Ecto neural progenitor cell (in vitro differentiated cells): ENCODE results near the gene IRF5.
"Not testable (repeated sequence)": the region's sequence is repeated elsewhere in the genome, so short reads cannot be mapped to it uniquely, and the experiment has no call there.

Source experiments
- DNase-seq: peaks from one replicate; pipeline ENCODE4 v3.0.0-alpha.2; 2018; ENCODE audit warnings: low spot score

IRF5 gene

DNA sequence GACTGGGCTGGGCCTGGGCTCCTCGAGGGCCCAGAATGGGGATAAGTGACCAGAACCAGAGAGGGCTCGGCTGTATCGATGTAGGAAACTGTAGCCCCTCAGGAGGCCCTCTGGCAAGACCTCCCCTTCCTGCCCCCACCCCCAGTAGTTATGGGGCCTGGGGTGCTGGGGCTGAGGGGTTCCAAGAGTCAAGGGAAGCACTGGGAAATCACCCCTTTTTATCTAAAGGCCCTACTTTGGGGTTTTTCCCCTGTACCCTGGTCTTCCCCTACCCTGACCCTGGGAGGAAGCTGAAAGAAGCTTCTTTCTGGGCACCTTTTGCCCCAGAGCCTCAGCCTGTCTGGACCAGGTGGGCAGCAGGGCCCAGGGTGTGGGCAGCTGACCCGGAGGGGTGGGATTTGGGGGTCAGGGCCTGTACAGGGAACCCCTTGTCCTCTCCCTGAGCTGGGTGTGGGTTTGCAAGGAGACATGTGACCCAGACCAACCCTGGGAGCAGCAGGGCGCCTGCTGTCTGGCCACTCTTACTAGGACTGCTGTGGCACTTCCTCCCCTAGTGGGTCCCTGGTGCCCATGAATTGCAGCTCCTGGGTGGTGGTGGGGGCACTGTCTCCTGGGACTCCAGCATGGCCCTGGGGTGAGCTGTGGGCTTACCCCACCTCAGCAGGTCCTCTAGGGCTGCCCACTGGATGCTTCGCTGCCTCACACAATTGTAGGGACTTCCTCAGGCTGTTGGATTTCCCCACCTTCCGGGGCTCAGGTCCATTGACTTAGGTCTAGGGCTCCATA is 1.5 kb downstream of the IRF5 start:
- DNase-seq, result no peak

DNA sequence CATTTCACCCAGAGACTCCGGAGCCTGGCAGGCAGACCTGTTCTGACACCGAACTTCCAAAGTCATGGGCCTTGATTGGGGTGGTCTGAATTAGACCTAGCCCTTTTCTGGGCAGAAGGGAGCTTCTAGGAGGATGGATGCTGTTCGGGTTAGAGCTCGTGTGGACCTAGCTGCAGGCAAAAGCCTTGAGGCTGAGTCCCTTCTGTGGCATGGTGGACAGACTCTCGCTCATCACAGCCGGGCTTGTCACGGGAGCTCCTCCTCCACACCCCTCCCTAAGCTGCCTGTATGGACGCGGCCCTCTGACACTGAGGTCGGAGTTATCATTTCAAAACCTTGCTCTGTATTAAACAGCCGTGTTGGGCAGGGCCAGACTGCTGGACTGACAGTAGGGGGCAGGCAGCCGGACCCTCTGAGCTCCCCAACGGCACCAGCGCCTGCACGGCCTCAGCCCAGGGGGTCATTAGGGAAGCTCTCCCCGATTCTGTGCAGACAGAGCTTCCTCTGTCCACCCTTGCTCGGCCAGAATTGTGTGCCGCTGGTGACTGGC is 2.2 kb downstream of the IRF5 start:
- no peak for DNase-seq

DNA sequence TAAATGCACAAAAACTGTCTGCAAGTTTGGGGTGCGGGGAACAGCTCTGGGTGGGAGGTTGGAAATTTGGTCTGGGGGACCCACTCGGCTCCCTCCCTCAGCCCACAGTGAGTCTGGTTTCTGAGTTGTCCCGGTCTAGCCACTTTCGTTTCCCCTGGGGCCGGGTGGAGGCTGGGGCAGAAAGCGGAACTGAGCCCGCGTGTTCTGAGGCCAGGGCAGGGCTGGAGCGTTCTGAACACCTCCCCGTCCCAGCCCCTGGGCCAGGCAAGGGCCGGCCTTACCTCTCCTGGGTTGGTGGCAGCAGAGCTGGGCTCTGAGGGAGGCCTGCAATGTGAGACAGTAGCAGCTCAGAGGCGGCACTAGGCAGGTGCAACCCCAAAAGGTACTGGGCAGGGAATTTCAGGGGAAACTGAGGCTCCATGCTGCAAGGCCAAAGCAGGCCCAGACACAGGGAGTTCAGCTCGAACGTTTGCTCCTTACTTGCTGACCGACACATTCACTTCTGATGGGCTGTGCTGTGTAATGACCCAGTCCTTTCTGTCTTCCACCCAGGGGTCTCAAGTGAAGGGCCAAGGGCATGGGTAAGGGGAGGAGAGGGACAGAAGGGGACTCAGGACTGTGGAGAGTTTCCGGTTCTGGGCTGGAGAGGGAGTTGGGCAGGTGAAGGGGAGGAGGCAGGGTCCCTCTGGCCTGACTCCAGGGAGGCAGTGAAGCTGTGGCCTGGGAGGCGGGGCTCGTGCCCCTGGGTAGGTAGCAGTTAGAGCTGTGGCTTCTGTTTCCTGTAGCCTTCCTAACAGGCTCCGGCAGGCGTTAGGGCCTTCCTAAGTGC is 3.0 kb downstream of the IRF5 start:
- no peak for DNase-seq

DNA sequence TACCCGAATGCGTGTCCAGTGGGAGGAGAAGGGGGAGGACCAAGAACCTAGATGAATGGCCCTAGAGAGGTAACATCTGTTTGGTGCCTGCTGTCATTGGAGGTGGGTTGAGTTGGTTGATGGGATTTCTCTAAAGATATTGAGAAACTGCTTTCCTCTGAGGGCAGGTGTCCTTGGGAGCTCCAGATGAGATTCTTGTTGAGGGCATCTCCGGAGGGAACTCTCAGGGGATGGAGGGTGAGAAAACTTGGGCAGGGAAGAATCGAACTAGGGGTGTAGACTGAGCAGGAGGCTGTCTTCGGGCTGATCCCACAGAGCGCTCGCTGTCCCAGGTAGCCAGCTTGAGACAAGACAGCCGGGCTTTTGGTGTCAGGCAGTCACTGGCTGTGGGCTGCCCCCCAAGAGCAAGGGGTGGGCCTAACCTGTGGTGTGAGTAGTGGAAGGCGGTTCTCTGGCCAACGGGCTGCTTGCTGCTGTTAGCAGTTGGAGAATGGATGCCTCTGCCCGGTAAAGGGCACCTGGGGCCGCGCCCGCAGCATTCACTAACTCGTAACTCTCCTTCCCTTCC is 3.7 kb downstream of the IRF5 start:
- no peak for DNase-seq

DNA sequence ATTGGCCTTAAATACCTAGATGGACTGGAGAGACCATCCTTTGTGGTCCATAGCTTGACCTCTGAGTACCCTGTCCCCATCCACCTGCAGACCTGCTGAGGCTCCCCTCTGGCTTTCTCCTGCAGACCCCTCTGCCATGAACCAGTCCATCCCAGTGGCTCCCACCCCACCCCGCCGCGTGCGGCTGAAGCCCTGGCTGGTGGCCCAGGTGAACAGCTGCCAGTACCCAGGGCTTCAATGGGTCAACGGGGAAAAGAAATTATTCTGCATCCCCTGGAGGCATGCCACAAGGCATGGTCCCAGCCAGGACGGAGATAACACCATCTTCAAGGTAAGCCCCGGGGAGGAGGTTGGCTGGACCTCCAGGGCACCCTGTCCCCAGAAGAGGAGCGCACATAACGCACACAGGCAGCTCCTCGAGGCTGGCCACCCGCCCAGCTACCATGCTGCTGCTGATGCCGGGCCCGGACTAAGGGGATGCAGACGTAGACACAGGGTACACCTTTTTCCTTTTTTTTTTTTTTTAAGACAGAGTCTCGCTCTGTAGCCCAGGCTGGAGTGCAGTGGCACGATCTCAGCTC is 4.3 kb downstream of the IRF5 start:
- DNase-seq, result no peak

DNA sequence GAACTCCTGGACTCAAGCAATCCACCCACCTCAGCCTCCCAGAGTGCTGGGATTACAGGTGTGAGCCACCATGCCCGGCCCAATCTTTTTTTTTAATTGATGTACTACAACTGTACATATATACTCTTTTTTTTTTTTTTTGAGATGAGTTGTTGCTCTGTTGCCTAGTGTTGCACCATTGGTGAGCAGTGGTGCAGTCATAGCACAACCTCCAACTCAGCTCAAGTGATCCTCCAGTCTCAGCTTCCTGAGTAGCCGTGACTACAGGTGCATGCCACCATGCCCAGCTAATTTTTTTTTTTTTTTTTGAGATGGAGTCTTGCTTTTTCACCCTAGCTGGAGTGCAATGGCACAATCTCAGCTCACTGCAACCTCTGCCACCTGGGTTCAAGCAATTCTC is 5.5 kb downstream of the IRF5 start:
- not testable (repeated sequence) for DNase-seq

DNA sequence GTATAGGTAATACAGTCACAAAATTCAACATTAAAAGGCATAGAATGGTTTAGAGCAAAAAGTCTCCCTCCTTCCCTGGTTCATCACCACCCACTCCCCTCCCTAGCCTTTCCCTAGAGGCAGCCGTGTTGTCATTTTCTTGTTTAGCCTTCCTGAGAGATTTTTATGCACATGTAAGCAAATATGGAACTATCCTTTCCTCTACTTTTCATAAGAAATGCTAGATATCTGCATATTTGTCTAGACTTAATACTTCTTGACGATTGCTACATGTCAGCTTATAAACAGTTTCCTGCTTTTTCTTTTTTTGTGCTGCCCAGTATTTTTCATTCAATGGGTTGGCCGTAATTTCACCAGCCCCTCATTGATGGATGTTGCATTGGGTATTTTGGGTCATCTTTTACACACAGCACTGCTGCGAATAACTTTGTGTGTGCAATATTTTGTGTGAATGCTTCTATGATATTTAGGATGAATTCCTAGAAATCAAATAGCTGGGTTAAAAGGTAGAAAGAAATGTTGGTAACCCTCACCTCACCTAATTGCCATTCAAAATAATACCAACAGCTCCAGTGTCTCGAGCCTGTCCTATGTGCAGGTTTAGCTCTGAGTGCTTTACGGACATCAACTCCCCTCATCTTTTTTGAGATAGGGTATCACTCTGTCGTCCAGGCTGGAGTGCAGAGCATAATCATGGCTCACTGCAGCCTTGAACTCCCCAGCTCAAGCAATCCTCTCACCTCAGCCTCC is 6.9 kb downstream of the IRF5 start:
- no peak for DNase-seq

DNA sequence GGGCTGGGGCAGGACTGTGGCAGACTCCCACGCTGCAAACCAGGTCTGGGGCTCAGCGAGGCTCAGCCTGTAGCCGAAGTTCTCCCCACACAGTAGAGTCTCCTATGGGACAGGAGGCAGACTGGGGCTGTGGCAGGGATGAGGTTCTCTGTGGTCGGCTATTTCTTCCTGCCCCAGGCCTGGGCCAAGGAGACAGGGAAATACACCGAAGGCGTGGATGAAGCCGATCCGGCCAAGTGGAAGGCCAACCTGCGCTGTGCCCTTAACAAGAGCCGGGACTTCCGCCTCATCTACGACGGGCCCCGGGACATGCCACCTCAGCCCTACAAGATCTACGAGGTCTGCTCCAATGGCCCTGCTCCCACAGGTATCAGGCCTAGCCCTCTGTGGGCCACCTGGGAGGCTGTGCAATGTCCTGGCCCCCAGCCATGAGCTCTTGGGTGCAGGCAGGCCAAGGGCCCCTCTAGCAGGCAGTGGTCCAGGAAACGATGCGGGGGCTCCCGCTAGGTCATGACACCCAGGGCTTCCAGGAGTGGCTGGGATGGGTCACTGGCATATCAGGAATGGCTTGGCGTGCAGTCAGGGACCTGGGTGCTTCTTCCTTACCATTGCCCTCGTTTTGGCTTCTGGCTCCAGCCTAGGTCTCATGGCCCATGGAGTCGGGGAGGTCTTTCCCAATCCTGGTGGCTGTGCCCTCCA is 8.1 kb downstream of the IRF5 start:
- DNase-seq, result no peak

DNA sequence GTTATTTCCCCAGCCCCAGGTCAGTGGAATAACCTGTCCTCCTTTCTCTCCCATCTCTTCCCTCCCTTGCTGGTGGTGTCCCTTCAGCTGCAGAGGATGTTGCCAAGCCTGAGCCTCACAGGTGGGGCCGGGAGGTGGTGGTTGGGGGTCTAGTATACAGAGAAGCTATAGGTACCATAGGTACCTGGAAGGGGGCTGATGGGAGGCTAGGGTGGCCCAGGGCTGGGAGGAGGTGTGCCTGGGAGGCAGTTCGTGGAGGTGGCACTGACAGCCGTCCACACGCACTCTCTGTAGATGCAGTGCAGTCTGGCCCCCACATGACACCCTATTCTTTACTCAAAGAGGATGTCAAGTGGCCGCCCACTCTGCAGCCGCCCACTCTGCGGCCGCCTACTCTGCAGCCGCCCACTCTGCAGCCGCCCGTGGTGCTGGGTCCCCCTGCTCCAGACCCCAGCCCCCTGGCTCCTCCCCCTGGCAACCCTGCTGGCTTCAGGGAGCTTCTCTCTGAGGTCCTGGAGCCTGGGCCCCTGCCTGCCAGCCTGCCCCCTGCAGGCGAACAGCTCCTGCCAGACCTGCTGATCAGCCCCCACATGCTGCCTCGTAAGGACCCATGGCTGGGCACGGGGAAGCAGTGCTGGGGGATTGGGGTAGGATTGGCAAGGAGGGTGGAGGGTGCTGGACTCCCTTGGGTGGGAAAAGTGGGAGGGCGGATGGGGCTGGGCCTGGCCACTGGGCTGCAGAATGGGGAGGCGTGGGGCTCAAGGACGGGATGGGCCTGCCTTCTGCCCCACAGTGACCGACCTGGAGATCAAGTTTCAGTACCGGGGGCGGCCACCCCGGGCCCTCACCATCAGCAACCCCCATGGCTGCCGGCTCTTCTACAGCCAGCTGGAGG is 9.5 kb downstream of the IRF5 start:
- no peak for DNase-seq

DNA sequence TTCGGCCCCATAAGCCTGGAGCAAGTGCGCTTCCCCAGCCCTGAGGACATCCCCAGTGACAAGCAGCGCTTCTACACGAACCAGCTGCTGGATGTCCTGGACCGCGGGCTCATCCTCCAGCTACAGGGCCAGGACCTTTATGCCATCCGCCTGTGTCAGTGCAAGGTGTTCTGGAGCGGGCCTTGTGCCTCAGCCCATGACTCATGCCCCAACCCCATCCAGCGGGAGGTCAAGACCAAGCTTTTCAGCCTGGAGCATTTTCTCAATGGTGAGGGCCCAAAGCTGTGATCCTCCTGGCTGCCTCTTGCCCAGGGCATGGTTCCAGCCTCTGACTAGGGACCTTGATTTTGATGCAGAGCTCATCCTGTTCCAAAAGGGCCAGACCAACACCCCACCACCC is 10.1 kb downstream of the IRF5 start:
- no peak for DNase-seq

DNA sequence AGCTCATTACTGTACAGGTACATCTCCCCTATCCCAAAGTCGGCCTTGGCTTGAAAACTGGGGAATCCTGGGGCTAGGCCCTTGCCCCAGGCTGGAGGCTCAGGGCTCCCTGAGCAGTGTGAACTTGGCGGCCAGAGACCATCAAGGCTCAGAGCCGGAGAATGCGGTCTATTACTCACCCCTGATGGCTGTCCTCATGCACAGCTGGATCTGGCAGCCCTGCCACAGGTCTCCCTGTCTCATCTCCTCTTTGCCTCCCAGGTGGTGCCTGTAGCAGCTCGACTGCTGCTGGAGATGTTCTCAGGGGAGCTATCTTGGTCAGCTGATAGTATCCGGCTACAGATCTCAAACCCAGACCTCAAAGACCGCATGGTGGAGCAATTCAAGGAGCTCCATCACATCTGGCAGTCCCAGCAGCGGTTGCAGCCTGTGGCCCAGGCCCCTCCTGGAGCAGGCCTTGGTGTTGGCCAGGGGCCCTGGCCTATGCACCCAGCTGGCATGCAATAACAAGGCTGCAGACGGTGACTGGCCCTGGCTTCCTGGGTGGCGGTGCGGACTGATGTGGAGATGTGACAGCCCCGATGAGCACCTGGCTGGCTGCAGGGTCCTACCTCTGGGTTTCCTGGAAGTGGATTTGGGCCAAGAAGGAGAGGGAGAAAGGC is 10.7 kb downstream of the IRF5 start:
- DNase-seq, result no peak

DNA sequence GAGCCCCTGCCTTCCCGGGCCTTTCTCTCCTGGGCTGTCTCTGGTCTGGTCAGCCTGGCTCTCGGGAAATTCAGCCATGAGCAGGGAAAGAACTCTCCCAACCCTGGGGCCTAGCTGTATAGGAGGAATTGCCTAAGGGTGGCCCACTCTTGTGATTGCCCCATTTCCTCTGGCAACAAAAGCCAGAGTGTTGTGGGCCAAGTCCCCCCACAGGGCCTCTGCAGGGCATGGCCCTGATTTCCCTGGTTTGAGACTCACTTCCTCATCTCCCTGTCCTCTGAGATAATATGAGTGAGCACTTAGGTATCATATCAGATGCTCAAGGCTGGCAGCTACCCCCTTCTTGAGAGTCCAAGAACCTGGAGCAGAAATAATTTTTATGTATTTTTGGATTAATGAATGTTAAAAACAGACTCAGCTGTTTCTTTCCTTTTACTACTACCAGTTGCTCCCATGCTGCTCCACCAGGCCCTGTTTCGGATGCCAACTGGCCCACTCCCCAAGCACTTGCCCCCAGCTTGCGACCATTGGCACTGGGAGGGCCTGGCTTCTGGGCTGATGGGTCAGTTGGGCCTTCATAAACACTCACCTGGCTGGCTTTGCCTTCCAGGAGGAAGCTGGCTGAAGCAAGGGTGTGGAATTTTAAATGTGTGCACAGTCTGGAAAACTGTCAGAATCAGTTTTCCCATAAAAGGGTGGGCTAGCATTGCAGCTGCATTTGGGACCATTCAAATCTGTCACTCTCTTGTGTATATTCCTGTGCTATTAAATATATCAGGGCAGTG is 11.4 kb downstream of the IRF5 start:
- no peak for DNase-seq

DNA sequence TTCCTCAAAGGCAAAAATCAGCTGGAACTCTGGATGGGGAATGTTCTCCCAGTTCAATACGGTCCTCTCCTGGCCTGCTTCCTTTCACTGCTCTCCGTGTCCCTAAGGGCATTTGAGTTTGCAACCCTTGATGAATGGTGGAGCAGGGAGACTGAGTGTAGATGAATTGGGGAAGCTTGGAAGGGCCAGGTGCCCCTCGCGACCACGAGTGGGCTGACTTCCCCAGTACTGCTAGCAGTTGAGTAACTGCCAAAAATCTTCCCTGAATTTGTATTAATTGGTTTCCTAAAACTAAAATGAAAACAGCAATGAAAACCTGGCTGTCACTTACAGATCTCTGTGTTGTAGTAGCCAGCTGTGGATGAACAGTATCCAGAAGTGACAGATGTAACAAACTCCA is 13.6 kb downstream of the IRF5 start:
- no peak for DNase-seq

DNA sequence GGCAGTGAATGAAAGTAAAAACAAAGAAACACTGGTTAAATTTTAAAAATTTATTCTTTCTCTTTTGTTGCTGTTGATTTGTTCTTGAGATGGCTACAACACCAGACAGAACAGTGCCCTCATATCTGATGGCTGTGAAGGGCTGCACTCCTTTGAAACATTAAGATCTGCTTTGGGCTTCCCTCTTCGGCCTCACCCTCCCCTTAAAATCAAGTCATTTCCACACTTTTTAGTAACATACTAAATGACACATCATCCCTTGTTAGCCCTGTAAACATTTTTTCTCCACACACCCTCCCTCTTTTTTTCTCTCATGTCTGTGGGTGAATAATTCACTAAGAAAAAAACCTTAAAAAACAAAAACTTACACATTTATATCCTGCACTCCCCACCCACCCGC is 16.4 kb downstream of the IRF5 start:
- DNase-seq, result no peak

DNA sequence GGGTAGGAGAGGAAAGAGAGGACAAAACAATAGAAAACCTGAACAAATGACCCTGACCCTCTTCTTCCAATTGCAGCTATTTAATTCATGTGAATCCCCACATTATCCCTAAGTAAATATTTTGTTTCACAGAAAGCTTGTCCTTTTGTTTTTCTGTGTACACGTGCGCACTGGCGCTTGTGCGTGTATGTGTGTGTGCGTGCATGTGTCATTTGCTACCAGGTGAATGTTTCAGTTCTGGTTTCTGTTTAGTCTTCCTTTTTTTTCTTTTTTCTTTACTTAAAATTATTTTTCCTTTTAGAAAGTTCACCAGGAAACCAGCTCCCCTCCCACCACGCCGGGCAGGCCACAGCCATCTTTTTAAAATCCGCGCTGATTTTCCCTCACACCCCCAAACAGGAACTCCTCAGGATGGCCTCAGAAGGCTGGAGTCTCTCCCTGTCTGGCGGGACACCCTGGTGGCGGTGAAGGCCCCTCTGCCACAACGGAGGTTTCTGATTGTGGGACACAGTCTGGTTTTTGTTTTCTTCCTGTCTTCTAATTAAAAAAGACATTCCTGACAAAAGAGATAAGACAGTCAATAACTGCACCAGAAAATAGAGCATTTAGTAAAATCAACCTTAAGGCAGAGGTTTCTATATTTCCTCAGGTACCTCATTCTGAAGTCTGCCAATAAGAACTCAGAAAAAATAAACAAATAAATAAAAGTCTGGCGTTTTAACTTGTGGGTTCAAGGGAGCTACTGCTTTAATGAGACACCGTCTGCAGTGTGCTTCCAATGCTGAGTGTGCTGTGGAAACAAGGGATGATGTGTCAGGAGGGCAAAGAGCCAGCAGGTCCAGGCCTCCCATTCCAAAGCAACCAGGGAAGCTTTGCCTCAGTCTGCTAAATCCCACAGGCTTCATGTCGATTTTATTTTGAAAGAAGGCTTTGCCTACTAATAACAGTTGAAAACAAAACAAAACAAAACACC is 17.4 kb downstream of the IRF5 start:
- no peak for DNase-seq

DNA sequence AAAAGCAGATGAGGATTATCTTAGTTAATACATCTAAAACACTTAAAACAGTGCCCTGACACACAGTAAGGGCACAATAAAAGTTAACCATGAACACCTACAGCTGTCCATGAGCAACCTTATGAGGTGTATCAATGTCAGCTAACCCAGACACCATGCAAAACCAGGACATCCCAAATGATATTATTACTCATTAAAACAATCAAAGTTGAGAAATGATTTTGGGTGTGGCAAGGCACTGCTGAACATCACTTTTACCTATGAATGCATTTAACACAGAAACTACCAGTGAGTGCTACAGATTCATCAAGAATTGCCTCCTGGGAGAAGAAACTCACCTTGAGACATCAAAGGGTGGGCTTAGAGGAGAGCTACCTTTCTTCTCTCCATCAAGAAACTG is 18.3 kb downstream of the IRF5 start:
- no peak for DNase-seq

DNA sequence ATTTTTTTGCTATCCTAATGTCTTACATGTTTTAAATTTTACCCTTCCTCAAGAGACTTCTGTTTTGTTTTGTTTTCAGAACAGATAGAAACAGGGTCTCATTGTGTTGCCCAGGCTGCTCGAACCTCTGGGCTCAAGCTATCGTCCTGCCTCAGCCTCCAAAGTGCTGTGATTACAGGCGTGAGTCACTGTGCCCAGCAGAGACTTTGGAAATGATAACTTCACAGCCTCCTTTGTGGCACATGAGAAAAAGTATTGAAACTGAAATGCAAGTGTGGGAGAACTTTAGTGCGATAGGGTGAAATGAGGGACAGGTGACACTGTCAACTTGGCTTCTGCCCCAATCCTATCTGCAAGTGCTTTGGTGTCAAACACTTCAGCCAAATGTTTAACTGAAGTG is 21.6 kb downstream of the IRF5 start:
- DNase-seq, result no peak
